ENCODE data around the gene THAP9.
"Not testable (repeated sequence)": the region's sequence is repeated elsewhere in the genome, so short reads cannot be mapped to it uniquely, and the experiment has no call there.

Gene THAP9

DNA sequence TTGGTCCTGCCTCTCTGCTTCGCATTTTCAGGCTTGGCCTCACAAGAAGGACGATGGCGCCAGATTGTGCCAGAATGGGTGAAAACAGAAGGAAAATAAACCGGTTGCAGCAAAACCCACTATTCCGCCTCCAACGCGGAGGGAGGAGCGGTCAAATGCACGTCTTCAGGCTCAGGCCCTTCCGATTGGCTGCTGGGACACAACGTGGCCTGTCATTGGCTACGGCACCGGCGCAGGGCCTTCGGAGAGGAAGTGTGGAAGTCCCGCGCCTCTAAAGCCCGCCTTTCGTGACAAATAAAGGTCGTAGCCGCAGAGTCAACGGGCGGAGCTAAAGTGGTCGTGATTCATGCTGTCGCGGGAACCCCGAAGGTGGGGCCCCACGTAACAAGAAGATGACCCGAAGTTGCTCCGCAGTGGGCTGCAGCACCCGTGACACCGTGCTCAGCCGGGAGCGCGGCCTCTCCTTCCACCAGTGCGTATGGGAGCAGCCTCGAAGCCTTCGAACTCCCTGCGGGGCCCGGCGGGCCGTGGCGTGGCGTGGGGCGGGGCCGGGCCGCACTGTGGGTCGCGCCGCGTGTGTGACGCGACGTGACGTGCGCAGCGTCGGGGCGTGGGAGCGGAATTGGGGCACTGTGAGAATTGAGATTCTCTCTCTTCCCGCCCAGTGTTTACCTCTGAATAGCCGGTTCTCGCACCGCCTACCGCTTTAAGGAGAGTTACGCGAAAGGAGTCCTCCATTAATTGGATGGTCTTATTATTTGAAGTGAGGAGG, at the start of gene THAP9:
Gene THAP9 (plus strand): TSS at position 325 of the 772 bp plus-strand sequence. CDS start 68 bp downstream, at position 393.
- TF ChIP-seq CTCF (IDR thresholded peaks at IDR 0.05; ENCODE audit: extremely low read depth, missing control alignments): no peak
- peak; percentile 93 for DNase-seq (ENCODE audit: low spot score)

DNA sequence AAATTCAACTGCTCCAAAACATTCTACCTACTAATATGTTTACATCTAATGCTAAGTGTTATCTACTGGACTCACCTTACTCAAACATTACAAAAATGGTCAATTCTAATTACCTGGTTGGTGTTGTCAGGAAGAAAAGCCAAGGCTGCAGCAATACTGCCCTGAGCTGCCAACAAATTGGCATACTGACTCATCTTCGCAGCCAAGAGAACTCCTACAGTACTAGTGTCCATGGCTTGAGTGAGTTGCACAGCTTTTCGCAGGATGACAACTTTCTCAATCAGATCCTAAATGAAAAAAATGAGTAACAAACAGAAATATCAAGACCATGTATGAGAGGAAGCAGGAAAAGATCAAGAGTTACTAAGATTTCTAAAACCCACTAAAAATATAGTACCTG, 49.2 kb upstream of the THAP9 start:
- no peak for TF ChIP-seq CTCF (IDR thresholded peaks at IDR 0.05; ENCODE audit: extremely low read depth, missing control alignments)
- no peak for DNase-seq (ENCODE audit: low spot score)

DNA sequence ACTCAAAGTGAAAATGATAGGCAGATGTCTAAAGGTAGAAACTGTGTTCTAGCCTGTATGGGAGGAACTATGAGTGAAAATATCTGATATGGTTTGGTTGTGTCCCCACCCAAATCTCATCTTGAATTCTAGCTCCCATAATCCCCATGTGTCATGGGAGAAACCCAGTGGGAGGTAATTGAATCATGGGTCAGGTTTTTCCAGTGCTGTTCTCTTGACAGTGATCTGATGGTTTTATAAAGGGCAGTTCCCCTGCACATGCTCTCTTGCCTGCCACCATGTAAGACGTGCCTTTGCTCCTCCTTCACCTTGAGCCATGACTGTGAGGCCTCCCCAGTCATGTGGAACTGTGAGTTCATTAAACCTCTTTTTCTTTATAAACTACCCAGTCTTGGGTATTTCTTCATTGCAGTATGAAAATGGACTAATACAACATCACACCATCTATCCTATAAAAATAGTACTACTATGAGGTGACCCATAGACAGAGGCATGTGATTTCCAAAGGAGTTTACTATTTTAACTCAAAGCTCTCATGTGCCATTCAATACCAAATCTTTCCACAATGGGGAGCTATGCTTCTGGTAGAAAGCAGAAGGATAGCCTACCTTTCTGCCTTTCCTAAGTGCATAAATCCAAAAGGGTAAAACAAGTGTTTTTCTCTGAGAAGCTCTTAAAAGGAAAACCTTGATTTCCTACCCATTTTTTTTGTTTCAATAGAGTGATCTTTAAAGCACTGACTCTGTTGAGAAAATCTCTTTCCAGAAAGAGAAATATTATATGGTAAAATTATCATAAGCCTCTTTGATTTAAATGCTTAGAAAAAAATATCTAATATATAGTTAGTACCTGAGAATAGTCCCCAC, 48.4 kb upstream of the THAP9 start:
- peak; percentile 22 for TF ChIP-seq CTCF (IDR thresholded peaks at IDR 0.05; ENCODE audit: extremely low read depth, missing control alignments)
- DNase-seq (ENCODE audit: low spot score): peak; percentile 9

- no peak for DNase-seq (ENCODE audit: low spot score)
- TF ChIP-seq CTCF (IDR thresholded peaks at IDR 0.05; ENCODE audit: extremely low read depth, missing control alignments): no peak
Measured at GRCh38 chr4:82852751-82853285, 47.7 kb upstream of the THAP9 start.

GRCh38 chr4:82860487-82860886, 40.0 kb upstream of the THAP9 start:
- DNase-seq (ENCODE audit: low spot score): not testable (repeated sequence)

DNA sequence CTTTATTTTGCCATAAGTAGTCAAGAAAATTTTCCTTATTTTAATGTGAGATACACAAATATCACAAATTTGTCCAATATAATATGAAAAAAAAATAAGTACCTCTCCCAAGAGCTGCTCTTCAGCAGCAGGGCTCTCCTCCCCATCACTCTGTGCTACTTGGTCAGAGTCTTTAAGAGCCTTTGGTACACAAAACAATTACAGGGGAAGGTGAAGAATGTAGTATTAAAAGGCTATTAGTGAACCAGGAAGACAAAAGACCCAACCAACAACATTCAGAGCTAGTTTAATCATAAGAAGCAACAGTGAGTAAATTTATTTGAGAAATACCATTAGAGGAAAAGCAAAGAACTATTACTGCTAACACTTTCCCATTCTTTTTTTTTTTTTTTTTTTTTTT, 39.0 kb upstream of the THAP9 start:
- TF ChIP-seq CTCF (IDR thresholded peaks at IDR 0.05; ENCODE audit: extremely low read depth, missing control alignments): no peak
- DNase-seq (ENCODE audit: low spot score): no peak

DNA sequence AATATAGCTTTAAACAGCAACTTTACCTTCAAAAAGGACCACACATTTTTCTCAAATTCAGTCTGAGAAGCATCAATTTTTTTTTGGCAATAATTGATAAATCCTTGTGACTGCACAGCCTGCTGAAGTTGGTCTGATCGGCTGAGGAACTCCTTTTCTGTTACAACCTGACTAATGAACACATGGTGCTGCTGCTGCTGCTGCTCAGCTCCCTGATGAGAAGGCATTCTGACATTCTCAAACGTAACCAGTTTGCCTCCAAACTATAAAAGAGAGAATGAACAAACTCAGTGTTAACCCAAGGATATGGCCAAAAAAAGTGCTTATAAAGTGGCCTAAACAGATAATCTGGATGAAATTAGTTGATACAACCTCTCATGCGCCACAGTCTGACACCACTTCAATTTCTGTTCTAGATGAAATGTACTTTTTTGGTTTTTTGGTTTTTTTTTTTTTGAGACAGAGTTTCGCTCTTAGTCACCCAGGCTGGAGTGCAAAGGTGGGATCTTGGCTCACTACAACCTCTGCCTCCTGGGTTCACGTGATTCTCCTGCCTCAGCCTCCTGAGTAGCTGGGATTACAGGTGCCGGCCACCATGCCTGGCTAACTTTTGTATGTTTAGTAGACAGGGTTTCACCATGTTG, 36.1 kb upstream of the THAP9 start:
- no peak for DNase-seq (ENCODE audit: low spot score)
- no peak for TF ChIP-seq CTCF (IDR thresholded peaks at IDR 0.05; ENCODE audit: extremely low read depth, missing control alignments)
